Panc1 (cell line): ENCODE measurements around the gene ATOSB. TPM values are rescaled to one million over a fixed set of nuclear protein-coding genes. Genes with fewer than 3 reads are reported as not detected.

Experiments
- ATAC-seq: fragments of 200-7000 bp; cut with Tn5 transposase; 2 replicates; pipeline ENCODE4 v1.9.1; 2020; ENCODE audit warnings: mild to moderate bottlenecking, moderate library complexity
- BruUV-seq: library from RNA; stranded (reverse); fragments of 400-500 nt; replicated peaks from 2 replicates; lab custom pipeline; 2021; lab: Mats Ljungman, UMichigan
- CTCF ChIA-PET: fragments of 300-600 bp; sonication (Branson Sonifier 250); formaldehyde crosslinking; loops from one replicate; lab custom pipeline; 2022; ENCODE audit warnings: antibody characterized with exemption; lab: Charles Lee
- POLR2A ChIA-PET: fragments of 300-600 bp; sonication (Branson Sonifier 250); formaldehyde crosslinking; loops from one replicate; lab custom pipeline; 2022; ENCODE audit warnings: antibody characterized with exemption; lab: Charles Lee
- DNase-seq: peaks from one replicate; pipeline ENCODE4 v3.0.0-alpha.2; 2010; ENCODE audit warnings: low read depth, low spot score
- H3K27ac ChIP-seq: 2 replicates; pipeline ENCODE4 v1.5.1; 2011; ENCODE audit warnings: mild to moderate bottlenecking, low read length, inconsistent platforms
- H3K27me3 ChIP-seq: fragments of 200-500 bp; sonication (Bioruptor generic); 2 replicates; pipeline ENCODE4 v1.6.0; 2014; ENCODE audit warnings: low read length, inconsistent platforms; ENCODE audit not compliant: control insufficient read depth, insufficient read depth
- H3K36me3 ChIP-seq: fragments of 200-500 bp; sonication (Bioruptor generic); 2 replicates; pipeline ENCODE4 v1.5.1; 2014; ENCODE audit warnings: inconsistent platforms, mild to moderate bottlenecking, low read length, moderate library complexity; ENCODE audit not compliant: control insufficient read depth, insufficient read depth
- H3K4me1 ChIP-seq: 2 replicates; pipeline ENCODE4 v1.5.1; 2011; ENCODE audit warnings: inconsistent platforms, mild to moderate bottlenecking, low read length, moderate library complexity; ENCODE audit not compliant: control insufficient read depth, insufficient read depth
- H3K4me3 ChIP-seq, 2 experiments: 2 replicates each; pipeline ENCODE4 v1.5.1; 2011 to 2012; ENCODE audit warnings: low read depth in 2 of 2, low read length in 2 of 2, mild to moderate bottlenecking in 2 of 2, inconsistent platforms in 1 of 2, moderate library complexity in 1 of 2
- H3K9me3 ChIP-seq: fragments of 200-500 bp; sonication (Bioruptor generic); 2 replicates; pipeline ENCODE4 v1.5.1; 2014; ENCODE audit warnings: low read depth, mild to moderate bottlenecking, inconsistent platforms, low read length, moderate library complexity; ENCODE audit not compliant: control insufficient read depth, insufficient read depth
- POLR2AphosphoS5 ChIP-seq: IDR thresholded peaks from 2 replicates; pipeline ENCODE4 v1.6.1; 2012; ENCODE audit warnings: mild to moderate bottlenecking, low read depth, low read length, moderate library complexity
- SIN3A ChIP-seq: IDR thresholded peaks from 2 replicates; pipeline ENCODE4 v1.6.1; 2012; ENCODE audit warnings: low read depth, mild to moderate bottlenecking, low read length, moderate library complexity, borderline replicate concordance; ENCODE audit not compliant: insufficient read depth
- TCF7L2 ChIP-seq: IDR thresholded peaks from 2 replicates; pipeline ENCODE4 v1.6.1; 2011; ENCODE audit warnings: mild to moderate bottlenecking, low read depth, low read length, inconsistent platforms
- in situ Hi-C: cut with HindIII; loops from 2 replicates; pipeline ENCODE4 v1.10.0; 2016; ENCODE audit warnings: low sequenced_read_pairs, low pct_unique_long_range_greater_than_20kb
- intact Hi-C: fragments of 100-400 bp; cut with micrococcal nuclease; formaldehyde crosslinking; loops from one replicate; pipeline ENCODE4 v1.10.0; 2022; ENCODE audit not compliant: unreplicated experiment
- total RNA-seq: library from RNA; stranded (reverse); gene quantifications from one replicate; pipeline ENCODE4 v1.2.1, GENCODE V29; 2021; ENCODE audit not compliant: unreplicated experiment
- TF ChIP-seq, protein P1 (sequence below), 2 experiments: IDR thresholded peaks; 2 replicates each; pipeline ENCODE4 v1.6.1; 2011 to 2012; ENCODE audit warnings: low read depth in 2 of 2, control low read depth in 1 of 2, low read length in 1 of 2, mild to moderate bottlenecking in 1 of 2, moderate library complexity in 1 of 2; ENCODE audit not compliant: insufficient read depth in 1 of 2
- TF ChIP-seq, protein P2 (sequence below): fragments of 450-650 bp; IDR thresholded peaks from 2 replicates; pipeline ENCODE4 v1.5.1; 2017; ENCODE audit warnings: mild to moderate bottlenecking

The ATOSB gene
- total RNA-seq, 1 experiment from 2014 or later: 23.6 TPM

DNA sequence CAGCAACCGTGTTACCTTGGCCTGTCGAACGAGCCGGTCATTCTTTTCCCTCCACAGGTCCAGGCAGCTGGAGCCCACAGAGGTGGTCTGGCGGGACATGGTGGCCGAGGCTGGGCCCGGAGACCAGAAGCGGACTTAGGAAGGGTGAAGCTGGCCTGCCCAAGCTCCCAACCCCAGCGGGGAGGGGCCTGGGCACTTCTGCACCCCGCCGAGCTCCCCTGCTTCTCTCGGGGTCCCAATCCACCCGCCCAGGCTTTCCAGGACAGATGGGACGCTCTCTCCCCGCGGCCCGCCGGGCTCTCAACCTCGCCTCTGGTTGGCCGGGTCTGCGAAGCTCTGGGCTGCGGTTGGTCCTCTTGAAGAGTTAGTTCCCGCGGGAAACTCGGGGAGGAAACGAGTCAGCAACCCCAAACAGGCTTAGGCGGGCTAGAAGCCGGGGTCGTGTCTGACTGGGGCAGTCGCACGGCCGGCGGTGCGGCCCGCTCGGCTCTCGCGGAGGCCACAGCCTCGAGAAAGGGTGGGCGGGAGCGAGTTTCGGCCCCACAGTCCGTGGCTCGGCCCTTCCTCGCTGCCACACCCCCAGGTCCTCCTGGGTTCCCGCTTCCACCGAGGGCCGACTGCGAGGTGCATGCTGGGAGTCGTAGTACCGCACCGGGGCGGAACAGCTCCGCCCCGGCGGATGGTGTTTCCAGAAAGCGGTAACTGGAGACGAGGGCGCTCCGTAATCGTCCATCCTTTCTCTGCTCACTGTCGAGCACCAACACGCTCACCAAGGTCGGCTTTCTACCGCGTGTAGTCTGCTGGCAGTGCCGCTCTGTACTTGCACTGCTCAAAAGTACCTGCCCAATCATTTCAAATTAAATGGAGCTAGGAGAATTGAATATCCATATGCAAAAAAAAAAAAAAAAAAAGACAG, 36.0 kb downstream of the ATOSB start, which contains the start of gene FANCG:
Gene FANCG (minus strand): TSS at position 517 of the 916 bp plus-strand sequence. CDS start 418 bp downstream, at position 99.
- H3K4me3 ChIP-seq: peak within 1 kb of the TSS; percentile 86 to 87
- H3K9me3 ChIP-seq: no peaks in the 10 kb centered on the region
- no peaks in the 10 kb centered on the region for H3K36me3 ChIP-seq
- DNase-seq: peak; percentile 73
- ChIA-PET POLR2A (interaction anchor here (0.5 to 1.6 kb wide), 8 partner anchors 8 to 653 kb away, joined by 3 to 11 read pairs (median 5); partner anchors contain the start of gene STOML2), CTCF (interaction anchor here (0.6 to 1.5 kb wide), 7 partner anchors 17 to 508 kb away, joined by 3 to 9 read pairs (median 4); no protein-coding TSS in a partner anchor)
- H3K27me3 ChIP-seq: no peaks in the 10 kb centered on the region
- intact Hi-C loops: no loop called here
- H3K27ac ChIP-seq: peak within 1 kb of the TSS; percentile 90
- ATAC-seq: peak; percentile 96
- peaks cover 7% of the 10 kb centered on the region for H3K4me1 ChIP-seq
- in situ Hi-C loops: no loop called here
- TF ChIP-seq, protein P1, sequence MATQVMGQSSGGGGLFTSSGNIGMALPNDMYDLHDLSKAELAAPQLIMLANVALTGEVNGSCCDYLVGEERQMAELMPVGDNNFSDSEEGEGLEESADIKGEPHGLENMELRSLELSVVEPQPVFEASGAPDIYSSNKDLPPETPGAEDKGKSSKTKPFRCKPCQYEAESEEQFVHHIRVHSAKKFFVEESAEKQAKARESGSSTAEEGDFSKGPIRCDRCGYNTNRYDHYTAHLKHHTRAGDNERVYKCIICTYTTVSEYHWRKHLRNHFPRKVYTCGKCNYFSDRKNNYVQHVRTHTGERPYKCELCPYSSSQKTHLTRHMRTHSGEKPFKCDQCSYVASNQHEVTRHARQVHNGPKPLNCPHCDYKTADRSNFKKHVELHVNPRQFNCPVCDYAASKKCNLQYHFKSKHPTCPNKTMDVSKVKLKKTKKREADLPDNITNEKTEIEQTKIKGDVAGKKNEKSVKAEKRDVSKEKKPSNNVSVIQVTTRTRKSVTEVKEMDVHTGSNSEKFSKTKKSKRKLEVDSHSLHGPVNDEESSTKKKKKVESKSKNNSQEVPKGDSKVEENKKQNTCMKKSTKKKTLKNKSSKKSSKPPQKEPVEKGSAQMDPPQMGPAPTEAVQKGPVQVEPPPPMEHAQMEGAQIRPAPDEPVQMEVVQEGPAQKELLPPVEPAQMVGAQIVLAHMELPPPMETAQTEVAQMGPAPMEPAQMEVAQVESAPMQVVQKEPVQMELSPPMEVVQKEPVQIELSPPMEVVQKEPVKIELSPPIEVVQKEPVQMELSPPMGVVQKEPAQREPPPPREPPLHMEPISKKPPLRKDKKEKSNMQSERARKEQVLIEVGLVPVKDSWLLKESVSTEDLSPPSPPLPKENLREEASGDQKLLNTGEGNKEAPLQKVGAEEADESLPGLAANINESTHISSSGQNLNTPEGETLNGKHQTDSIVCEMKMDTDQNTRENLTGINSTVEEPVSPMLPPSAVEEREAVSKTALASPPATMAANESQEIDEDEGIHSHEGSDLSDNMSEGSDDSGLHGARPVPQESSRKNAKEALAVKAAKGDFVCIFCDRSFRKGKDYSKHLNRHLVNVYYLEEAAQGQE (IDR thresholded peaks at IDR 0.05; ENCODE audit: insufficient read depth in 1 of 2, low read depth in 2 of 2, low read length in 1 of 2): no peak
- TF ChIP-seq POLR2AphosphoS5: peak; percentile 60
- peak; percentile 85 for TF ChIP-seq SIN3A
- BruUV-seq: no TSS peak

DNA sequence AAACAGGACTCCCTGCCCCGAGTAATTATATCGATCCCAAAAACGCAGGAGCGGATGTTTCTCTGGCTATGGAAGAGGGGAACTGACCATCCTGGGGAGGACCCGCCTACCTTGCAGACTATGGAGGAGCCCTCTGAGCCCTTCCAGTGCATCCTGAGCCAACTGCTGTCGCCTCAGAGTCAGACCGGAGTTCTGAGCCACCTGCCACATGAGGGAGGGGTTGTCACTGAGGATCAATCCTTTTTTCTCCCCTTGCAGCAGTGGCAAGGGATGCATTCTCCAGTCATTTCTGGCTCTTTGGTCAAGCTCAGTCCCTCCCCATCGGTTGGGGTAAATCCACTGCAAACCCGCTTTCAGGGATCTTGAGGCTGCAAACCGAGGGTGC, 36.6 kb downstream of the ATOSB start:
- TF ChIP-seq, protein P1 (IDR thresholded peaks at IDR 0.05; ENCODE audit: insufficient read depth in 1 of 2, low read depth in 2 of 2, low read length in 1 of 2): no peak
- TF ChIP-seq, protein P2, sequence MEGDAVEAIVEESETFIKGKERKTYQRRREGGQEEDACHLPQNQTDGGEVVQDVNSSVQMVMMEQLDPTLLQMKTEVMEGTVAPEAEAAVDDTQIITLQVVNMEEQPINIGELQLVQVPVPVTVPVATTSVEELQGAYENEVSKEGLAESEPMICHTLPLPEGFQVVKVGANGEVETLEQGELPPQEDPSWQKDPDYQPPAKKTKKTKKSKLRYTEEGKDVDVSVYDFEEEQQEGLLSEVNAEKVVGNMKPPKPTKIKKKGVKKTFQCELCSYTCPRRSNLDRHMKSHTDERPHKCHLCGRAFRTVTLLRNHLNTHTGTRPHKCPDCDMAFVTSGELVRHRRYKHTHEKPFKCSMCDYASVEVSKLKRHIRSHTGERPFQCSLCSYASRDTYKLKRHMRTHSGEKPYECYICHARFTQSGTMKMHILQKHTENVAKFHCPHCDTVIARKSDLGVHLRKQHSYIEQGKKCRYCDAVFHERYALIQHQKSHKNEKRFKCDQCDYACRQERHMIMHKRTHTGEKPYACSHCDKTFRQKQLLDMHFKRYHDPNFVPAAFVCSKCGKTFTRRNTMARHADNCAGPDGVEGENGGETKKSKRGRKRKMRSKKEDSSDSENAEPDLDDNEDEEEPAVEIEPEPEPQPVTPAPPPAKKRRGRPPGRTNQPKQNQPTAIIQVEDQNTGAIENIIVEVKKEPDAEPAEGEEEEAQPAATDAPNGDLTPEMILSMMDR: no peak
- TF ChIP-seq SIN3A: no peak
- no peak for TF ChIP-seq POLR2AphosphoS5
- no peak for TF ChIP-seq TCF7L2
- Histone ChIP-seq H3K27ac (peak overlapping the region; percentile 90), H3K36me3 (no peaks in the 10 kb centered on the region), H3K9me3 (no peaks in the 10 kb centered on the region), H3K27me3 (no peaks in the 10 kb centered on the region), H3K4me1 (peaks cover 7% of the 10 kb centered on the region), H3K4me3 (peak overlapping the region; percentile 86 to 87)
- no peak for ATAC-seq
- no TSS peak for BruUV-seq
- ChIA-PET CTCF (interaction anchor here (1.1 to 1.5 kb wide), 2 partner anchors 18 to 28 kb away, joined by 4 read pairs; no protein-coding TSS in a partner anchor), POLR2A (interaction anchor here (1.0 kb wide), 1 partner anchor 24 kb away, joined by 3 read pairs; the partner anchor contains the start of gene STOML2)
- in situ Hi-C loops: no loop called here
- no peak for DNase-seq
- intact Hi-C loops: no loop called here
